HCT116 (cell line): ENCODE measurements around the gene ASXL2.
"Not testable (repeated sequence)": the region's sequence is repeated elsewhere in the genome, so short reads cannot be mapped to it uniquely, and the experiment has no call there.

Experiments
- CEBPB ChIP-seq: IDR thresholded peaks from 2 replicates; pipeline ENCODE4 v1.6.1; 2012; ENCODE audit warnings: low read depth
- CTCF ChIP-seq, 3 experiments: fragments of 200-600 bp in 1 of 3; sonication (generic) in 1 of 3; IDR thresholded peaks in 2 of 3; conservative IDR thresholded peaks in 1 of 3; 2 replicates each; pipeline ENCODE4 v1.5.1; 2012 to 2017; ENCODE audit warnings: low read depth in 2 of 3, low read length in 2 of 3, antibody characterized with exemption in 1 of 3, borderline replicate concordance in 1 of 3, control low read depth in 1 of 3, mild to moderate bottlenecking in 1 of 3, mixed read lengths in 1 of 3, mixed run types in 1 of 3, moderate library complexity in 1 of 3; ENCODE audit not compliant: insufficient read depth in 1 of 3
- EZH2 ChIP-seq: fragments of 200-600 bp; sonication (generic); IDR thresholded peaks from 2 replicates; pipeline ENCODE4 v1.6.1; 2017; ENCODE audit warnings: antibody characterized with exemption, mixed run types
- EZH2phosphoT487 ChIP-seq: fragments of 200-600 bp; IDR thresholded peaks from 2 replicates; pipeline ENCODE4 v1.6.1; 2018; ENCODE audit warnings: antibody characterized with exemption, borderline replicate concordance
- JUND ChIP-seq: IDR thresholded peaks from 2 replicates; pipeline ENCODE4 v1.6.1; 2012
- MAX ChIP-seq: IDR thresholded peaks from 2 replicates; pipeline ENCODE4 v1.6.1; 2012
- POLR2A ChIP-seq: IDR thresholded peaks from 2 replicates; pipeline ENCODE4 v1.7.0; 2011; ENCODE audit warnings: borderline replicate concordance; ENCODE audit not compliant: insufficient read depth, insufficient read length; ENCODE audit errors: extremely low read depth
- POLR2AphosphoS5 ChIP-seq: IDR thresholded peaks from 2 replicates; pipeline ENCODE4 v1.6.1; 2011; ENCODE audit warnings: mild to moderate bottlenecking, low read depth, low read length, moderate library complexity
- SIN3A ChIP-seq: IDR thresholded peaks from 2 replicates; pipeline ENCODE4 v1.6.1; 2012; ENCODE audit warnings: low read depth
- SP1 ChIP-seq: IDR thresholded peaks from 2 replicates; pipeline ENCODE4 v1.6.1; 2012; ENCODE audit warnings: low read depth
- TCF7L2 ChIP-seq: IDR thresholded peaks from 2 replicates; pipeline ENCODE4 v1.7.0; 2011; ENCODE audit warnings: borderline replicate concordance, inconsistent platforms; ENCODE audit not compliant: insufficient read depth, insufficient read length; ENCODE audit errors: extremely low read depth
- ZNF274 ChIP-seq: fragments of 200-500 bp; sonication (Bioruptor generic); IDR thresholded peaks from 2 replicates; pipeline ENCODE4 v1.6.1; 2014; ENCODE audit warnings: mild to moderate bottlenecking, low read depth, low read length, inconsistent platforms

- TF ChIP-seq EZH2; TCF7L2; CTCF (IDR thresholded peaks at IDR 0.05 in 2 of 3, conservative IDR thresholded peaks at IDR 0.05 in 1 of 3; ENCODE audit: borderline replicate concordance in 1 of 3, insufficient read depth in 1 of 3, low read depth in 2 of 3, low read length in 2 of 3); ZNF274; JUND; POLR2AphosphoS5; CEBPB; POLR2A; SIN3A; EZH2phosphoT487; MAX; SP1: not testable (repeated sequence)
Measured at GRCh38 chr2:25896308-25896707, 18.0 kb upstream of the ASXL2 start.
